ENCODE results near the gene MBD5.

Gene MBD5

DNA sequence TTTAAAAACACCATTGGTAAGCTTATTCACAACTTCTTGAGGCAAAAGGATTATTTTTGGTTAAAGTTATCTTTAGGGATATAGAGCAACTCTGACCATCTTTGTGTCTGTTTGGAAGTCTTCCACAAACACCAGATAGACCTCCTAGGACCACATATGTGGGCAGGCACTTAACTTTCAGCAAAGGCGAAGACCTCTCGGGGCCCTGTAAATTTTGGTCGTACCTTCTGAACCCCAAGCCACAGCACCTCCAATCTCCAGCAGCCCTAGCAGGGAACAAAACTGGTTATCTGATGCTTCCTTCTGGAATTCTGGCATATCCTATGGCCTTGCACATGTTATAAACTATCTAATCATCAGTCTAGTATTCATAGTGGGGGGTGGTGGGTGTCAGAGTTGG is 114.8 kb downstream of the MBD5 start:
- no peak for TF ChIP-seq CTCF (IDR thresholded peaks at IDR 0.05; ENCODE audit: low read depth, low read length, missing control alignments)
- DNase-seq (ENCODE audit: extremely low read depth, low read depth) = no peak
- no peak overlapping the region for H3K4me3 ChIP-seq (replicated peaks; ENCODE audit: low read depth, low read length)

GRCh38 chr2:148136441-148136840 is 115.5 kb downstream of the MBD5 start:
- H3K4me3 ChIP-seq (replicated peaks; ENCODE audit: low read depth, low read length) = no peak overlapping the region
- no peak for TF ChIP-seq CTCF (IDR thresholded peaks at IDR 0.05; ENCODE audit: low read depth, low read length, missing control alignments)
- no peak for DNase-seq (ENCODE audit: extremely low read depth, low read depth)

- no peak overlapping the region for H3K4me3 ChIP-seq (replicated peaks; ENCODE audit: low read depth, low read length)
- TF ChIP-seq CTCF (IDR thresholded peaks at IDR 0.05; ENCODE audit: low read depth, low read length, missing control alignments) = no peak
- DNase-seq (ENCODE audit: extremely low read depth, low read depth) = no peak
Observed at GRCh38 chr2:148161909-148162435, 141.1 kb downstream of the MBD5 start.

DNA sequence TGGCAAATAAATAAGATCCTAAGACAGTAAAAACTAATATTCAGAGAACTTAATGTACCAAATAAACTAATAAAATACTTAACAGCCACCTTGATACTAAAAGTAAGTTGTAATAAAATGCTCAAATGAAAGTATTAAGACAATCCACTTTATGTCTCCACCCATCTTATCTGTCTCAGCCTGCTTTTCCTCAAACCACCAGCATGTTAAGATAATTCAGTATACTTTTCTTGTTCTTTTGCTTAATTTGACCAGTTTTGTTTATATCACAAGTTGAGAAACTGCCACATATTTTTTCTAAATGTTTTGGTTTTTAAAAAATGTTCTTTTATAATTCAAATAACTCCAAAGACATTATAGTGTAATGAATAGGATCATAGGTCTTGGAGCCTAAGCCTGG is 142.0 kb downstream of the MBD5 start:
- DNase-seq (ENCODE audit: extremely low read depth, low read depth) = no peak
- H3K4me3 ChIP-seq (replicated peaks; ENCODE audit: low read depth, low read length) = no peak overlapping the region
- TF ChIP-seq CTCF (IDR thresholded peaks at IDR 0.05; ENCODE audit: low read depth, low read length, missing control alignments) = no peak

DNA sequence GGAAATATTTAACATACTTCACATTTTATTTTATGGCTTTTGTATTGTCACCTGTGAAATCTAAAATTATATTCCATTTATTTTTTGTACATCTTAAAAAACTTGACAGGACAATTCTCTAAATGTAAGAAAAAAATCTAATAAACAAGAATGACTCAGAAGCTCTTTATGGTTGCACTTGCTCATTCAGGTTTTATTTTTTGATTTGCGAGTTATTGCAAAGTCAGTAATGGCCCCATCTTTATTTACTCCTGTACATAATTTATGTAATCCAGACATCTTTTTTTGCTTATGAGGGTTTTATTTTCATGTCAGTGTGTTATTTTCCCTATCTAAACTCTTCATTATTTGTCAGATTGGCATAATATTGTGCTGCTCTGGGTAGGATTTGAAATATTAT is 145.1 kb downstream of the MBD5 start:
- no peak for DNase-seq (ENCODE audit: extremely low read depth, low read depth)
- H3K4me3 ChIP-seq (replicated peaks; ENCODE audit: low read depth, low read length) = no peak overlapping the region
- TF ChIP-seq CTCF (IDR thresholded peaks at IDR 0.05; ENCODE audit: low read depth, low read length, missing control alignments) = no peak

DNA sequence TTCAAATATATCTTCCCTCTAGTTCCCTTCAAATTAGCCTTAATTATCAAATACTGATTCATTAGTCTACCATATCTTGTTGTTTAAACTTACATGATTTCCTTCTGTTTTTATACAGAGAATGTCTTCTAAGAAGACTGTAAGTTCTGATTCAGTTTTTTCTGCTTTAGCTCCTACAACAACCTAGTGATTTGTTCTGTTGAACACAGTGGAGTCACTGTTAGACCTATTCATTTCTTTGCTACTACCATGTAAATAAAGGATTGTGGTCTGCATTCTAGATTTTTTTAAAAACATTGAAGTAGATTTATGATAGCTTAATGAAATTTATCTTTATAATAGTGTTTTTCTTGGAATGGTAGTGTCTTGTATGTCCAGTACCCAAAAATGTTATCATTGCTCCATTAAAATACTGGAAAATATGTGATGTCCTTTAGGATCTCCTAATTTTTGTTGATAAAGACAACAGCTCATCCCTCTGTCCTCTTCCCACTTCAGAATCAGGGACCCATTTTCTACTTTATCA is 146.4 kb downstream of the MBD5 start:
- TF ChIP-seq CTCF (IDR thresholded peaks at IDR 0.05; ENCODE audit: low read depth, low read length, missing control alignments) = no peak
- no peak for DNase-seq (ENCODE audit: extremely low read depth, low read depth)
- H3K4me3 ChIP-seq (replicated peaks; ENCODE audit: low read depth, low read length) = no peak overlapping the region

- H3K4me3 ChIP-seq (replicated peaks; ENCODE audit: low read depth, low read length) = no peak overlapping the region
Observed at GRCh38 chr2:148167855-148168254, 147.0 kb downstream of the MBD5 start.

More at GRCh38 chr2:148167855-148168254, 147.0 kb downstream of the MBD5 start:
- DNase-seq (ENCODE audit: extremely low read depth, low read depth) = no peak
- TF ChIP-seq CTCF (IDR thresholded peaks at IDR 0.05; ENCODE audit: low read depth, low read length, missing control alignments) = no peak

All from HFF-Myc (cell line).